ENCODE data around the gene COX7A1.
A peak's percentile ranks its signal among the peaks of the same experiment; 100 is the strongest.

The COX7A1 gene

DNA sequence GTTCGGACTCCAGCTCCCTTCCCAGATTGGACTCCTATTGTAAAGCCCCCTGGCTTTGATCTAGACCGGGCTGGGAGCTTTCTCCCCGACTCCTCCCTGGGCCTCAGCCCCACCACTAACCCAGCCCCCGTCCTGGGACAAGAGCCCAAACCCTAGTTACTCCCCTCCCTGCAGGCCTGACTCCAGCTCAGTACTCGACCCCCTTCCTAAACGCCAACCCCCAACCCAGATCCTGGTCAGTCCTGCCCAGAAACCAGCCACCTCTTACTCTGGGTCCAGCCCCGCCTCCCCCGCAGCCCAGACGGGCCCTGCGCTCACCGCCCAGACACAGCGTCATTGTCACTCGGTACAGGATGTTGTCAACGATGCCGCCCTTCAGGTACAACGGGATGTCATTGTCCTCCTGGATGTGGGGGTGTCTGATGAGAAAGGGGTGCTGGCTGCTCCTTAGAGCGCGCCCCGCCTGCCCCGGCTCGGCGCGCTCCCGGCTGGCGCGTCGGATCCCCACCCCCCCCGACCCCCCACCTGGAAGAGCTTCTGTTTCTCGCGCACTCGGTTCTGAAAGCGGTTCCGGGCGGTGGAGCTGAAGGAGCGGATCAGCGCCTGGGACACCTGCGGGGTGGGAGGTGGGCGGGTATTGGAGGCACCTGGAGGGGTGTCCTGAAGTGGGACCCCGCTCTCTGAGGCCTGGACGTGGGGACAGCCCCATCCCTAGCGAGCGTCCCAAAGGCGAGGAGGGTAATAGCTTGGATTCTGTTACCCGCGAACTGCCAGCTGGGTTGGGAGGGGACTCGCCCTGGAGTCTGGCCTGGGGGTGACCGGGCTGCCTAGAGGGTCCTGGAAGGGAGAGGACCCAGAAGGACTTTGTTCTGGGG, 866 bp downstream of the COX7A1 start:
- peak; percentile 42 for DNase-seq (ENCODE audit: low spot score)
- TF ChIP-seq, protein P1, sequence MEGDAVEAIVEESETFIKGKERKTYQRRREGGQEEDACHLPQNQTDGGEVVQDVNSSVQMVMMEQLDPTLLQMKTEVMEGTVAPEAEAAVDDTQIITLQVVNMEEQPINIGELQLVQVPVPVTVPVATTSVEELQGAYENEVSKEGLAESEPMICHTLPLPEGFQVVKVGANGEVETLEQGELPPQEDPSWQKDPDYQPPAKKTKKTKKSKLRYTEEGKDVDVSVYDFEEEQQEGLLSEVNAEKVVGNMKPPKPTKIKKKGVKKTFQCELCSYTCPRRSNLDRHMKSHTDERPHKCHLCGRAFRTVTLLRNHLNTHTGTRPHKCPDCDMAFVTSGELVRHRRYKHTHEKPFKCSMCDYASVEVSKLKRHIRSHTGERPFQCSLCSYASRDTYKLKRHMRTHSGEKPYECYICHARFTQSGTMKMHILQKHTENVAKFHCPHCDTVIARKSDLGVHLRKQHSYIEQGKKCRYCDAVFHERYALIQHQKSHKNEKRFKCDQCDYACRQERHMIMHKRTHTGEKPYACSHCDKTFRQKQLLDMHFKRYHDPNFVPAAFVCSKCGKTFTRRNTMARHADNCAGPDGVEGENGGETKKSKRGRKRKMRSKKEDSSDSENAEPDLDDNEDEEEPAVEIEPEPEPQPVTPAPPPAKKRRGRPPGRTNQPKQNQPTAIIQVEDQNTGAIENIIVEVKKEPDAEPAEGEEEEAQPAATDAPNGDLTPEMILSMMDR (IDR thresholded peaks at IDR 0.05; ENCODE audit: extremely low read depth, missing control alignments) = no peak

DNA sequence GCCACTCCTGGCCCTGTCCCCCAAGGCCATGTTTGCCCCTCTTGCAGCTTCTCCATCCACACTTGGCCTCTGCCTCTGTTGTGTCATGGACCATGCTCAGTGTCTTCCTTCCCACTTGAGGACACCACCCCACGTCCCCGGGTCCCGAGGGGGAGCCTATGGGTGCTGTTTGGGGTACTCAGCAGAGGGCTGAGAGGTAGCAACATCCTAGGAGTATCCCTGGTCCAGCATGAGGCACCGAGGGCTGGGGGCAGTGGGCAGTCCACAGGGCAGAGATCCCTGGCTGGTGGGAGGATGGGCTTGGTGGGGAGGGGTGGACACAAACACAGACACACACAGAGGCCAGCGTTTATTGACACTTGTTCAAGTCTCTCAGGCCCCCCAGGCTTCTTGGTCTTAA, 1.7 kb downstream of the COX7A1 start:
- no peak for DNase-seq (ENCODE audit: low spot score)
- TF ChIP-seq, protein P1 (IDR thresholded peaks at IDR 0.05; ENCODE audit: extremely low read depth, missing control alignments) = no peak

DNA sequence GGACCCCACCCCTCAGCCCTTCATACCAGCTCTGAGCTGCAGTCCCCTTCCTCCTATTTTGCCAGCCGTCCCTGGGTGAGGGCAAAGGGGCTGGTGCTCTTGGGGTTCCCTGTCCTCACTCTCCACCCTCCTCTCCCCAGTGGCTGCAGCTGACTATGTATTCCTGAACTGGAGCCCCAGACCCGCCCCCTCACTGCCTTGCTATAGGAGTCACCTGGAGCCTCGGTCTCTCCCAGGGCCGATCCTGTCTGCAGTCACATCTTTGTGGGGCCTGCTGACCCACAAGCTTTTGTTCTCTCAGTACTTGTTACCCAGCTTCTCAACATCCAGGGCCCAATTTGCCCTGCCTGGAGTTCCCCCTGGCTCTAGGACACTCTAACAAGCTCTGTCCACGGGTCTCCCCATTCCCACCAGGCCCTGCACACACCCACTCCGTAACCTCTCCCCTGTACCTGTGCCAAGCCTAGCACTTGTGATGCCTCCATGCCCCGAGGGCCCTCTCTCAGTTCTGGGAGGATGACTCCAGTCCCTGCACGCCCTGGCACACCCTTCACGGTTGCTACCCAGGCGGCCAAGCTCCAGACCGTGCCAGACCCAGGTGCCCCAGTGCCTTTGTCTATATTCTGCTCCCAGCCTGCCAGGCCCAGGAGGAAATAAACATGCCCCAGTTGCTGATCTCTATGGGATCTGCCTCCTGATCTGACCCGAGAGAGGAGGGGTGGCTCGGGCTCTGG, 2.4 kb downstream of the COX7A1 start:
- TF ChIP-seq, protein P1 (IDR thresholded peaks at IDR 0.05; ENCODE audit: extremely low read depth, missing control alignments) = no peak
- no peak for DNase-seq (ENCODE audit: low spot score)

DNA sequence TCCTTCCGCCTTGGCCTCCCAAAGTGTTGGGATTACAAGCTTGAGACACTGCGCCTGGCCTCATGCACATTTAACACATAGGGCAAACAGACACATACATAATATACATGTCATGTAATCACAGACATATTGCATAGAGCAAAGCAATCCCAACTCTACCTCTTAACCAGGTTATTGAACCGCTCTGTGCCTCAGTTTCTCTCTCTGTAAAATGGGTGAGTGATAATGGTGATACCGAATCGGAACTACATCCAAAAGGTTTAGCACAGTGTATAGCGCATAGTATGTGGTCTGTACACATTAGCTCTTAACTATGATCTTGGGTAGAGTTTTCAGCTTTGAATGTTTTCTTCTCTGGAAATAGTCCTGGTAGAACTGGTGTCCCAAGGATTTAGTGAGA, 7.6 kb downstream of the COX7A1 start:
- no peak for DNase-seq (ENCODE audit: low spot score)
- TF ChIP-seq, protein P1 (IDR thresholded peaks at IDR 0.05; ENCODE audit: extremely low read depth, missing control alignments) = no peak

DNA sequence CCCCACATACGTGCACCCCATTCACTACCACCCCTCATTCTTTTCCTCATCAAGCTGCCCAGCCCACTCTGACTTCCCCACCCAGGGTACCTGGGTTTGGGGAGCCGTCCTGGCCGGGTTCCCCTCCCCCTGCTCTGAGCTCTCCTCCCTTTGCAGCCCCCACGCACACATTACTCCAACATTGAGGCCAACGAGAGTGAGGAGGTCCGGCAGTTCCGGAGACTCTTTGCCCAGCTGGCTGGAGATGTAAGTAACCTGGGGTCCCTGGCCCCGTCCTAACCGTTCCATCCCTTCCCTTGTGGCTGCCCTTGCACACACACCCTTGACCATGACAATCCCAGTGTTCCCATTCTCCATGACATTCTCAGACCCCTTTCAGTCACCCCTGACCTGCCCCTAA, 9.8 kb downstream of the COX7A1 start:
- DNase-seq (ENCODE audit: low spot score) = no peak
- TF ChIP-seq, protein P1 (IDR thresholded peaks at IDR 0.05; ENCODE audit: extremely low read depth, missing control alignments) = no peak

DNA sequence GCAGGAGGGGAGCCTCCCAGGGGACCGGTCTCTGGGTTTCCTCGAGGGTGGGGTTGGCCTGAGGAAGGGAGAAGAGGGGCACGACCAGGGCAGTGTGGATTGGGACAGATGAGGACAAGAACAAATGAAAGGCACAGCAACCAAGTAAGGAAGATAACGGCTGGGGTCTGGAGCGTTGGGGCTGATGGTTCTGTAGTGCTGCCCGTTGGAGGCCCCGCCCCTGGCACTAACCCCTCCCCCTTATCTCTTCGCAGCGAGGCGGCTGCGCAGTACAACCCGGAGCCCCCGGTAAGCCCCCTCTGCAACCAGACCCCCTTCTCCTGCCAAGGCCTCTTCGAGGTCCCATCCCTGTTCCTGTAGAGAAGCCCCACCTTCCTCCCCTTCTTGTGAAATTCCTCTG, 10.2 kb downstream of the COX7A1 start:
- TF ChIP-seq, protein P1 (IDR thresholded peaks at IDR 0.05; ENCODE audit: extremely low read depth, missing control alignments) = no peak
- no peak for DNase-seq (ENCODE audit: low spot score)
